Measurements from ENCODE around the gene GIT2. TPM values are rescaled to one million over a fixed set of nuclear protein-coding genes. Genes with fewer than 3 reads are reported as not detected.

The GIT2 gene
- total and polyA plus RNA-seq, 2 of the 13 experiments (the other 11 are each of a cell fraction or from before 2014, with no cell fraction given) = 18.4 to 19.8 TPM

DNA sequence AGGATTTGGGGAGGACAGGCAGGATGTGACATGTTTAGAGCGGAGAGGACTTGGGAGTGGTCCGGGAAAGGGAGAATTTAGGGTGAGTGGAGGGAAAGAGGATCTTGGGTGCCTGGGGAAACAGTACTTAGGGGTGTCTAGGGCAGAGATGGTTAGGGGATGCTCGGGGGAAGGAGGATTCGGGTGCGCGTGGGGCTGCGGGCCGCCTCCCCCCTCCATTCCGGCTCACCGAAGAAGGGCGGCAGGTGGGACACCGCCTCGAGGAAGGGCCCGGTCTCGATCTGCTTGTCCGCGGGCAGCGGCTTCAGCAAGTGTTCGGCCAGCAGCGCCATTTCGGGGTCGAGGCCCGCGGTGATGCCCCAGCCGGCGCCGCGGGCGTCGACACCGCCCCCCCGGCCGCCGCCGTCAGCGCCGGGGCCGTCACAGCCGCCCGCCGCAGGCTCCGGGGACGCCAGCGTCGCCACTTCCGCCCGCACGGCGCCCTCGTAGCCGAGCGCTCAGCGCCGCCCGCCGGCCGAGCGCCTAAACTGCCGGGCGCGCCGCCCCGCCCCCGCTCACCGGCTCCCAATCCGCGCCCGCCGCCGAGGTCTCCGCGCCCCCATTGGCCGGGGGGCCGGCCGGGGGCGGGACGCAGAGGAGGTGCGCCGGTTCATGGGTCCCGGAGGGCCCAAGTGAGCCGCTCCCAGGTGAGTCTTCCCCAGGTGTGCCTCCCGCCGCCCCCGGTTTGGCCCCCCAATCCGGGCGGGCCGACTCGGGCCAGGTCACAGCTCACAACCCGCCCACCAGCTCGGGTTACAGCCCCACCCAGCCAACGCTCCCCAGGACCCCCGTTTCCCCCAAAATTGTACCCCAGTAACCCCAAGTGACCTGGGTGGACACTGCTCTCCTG lies 115.9 kb downstream of the GIT2 start, which contains the start of gene GLTP (continued):
- TF ChIP-seq GABPB1 (CRISPR knock-in tag; IDR thresholded peaks at IDR 0.05) (peak; percentile 80), ZNF644 (CRISPR knock-in tag; IDR thresholded peaks at IDR 0.05; ENCODE audit: low read depth) (no peak), RFX5 (IDR thresholded peaks at IDR 0.05; ENCODE audit: low read depth, low read length) (no peak), ZEB1 (IDR thresholded peaks at IDR 0.05; ENCODE audit: insufficient replicate concordance, low read depth) (peak; percentile 83), ZSCAN30 (CRISPR knock-in tag; IDR thresholded peaks at IDR 0.05) (no peak), TEAD3 (CRISPR knock-in tag; optimal IDR thresholded peaks at IDR 0.05; ENCODE audit: borderline replicate concordance) (no peak), NPAS2 (CRISPR knock-in tag; IDR thresholded peaks at IDR 0.05; ENCODE audit: borderline replicate concordance) (no peak), ZNF142 (CRISPR knock-in tag; IDR thresholded peaks at IDR 0.05) (no peak), POLR2A (IDR thresholded peaks at IDR 0.05; ENCODE audit: insufficient read depth in 1 of 2, low read depth in 2 of 2, low read length in 2 of 2) (peak in 1 of 2 experiments; percentile 32; a peak in 1 of 4 replicates), FOXJ3 (CRISPR knock-in tag; IDR thresholded peaks at IDR 0.05; ENCODE audit: borderline replicate concordance) (no peak), ZMAT3 (CRISPR knock-in tag; conservative IDR thresholded peaks at IDR 0.05) (peak; percentile 22; the same call in 1 of the 2 replicates), SRSF4 (IDR thresholded peaks at IDR 0.05; ENCODE audit: low read depth, low read length, poor library complexity, severe bottlenecking) (no peak), ZNF747 (CRISPR knock-in tag; IDR thresholded peaks at IDR 0.05; ENCODE audit: borderline replicate concordance) (no peak), SP140L (CRISPR knock-in tag; IDR thresholded peaks at IDR 0.05; ENCODE audit: borderline replicate concordance) (no peak), KDM2A (CRISPR knock-in tag; IDR thresholded peaks at IDR 0.05; ENCODE audit: borderline replicate concordance, low read depth) (0 out of 2 replicates have a peak, but pooled peaks have one; percentile 19), CTCF (CRISPR knock-in tag; IDR thresholded peaks at IDR 0.05) (peak; percentile 59; the same call in 1 of the 2 replicates), ZNF572 (CRISPR knock-in tag; IDR thresholded peaks at IDR 0.05) (no peak)
- TF ChIP-seq, protein P1, sequence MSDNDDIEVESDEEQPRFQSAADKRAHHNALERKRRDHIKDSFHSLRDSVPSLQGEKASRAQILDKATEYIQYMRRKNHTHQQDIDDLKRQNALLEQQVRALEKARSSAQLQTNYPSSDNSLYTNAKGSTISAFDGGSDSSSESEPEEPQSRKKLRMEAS (IDR thresholded peaks at IDR 0.05) = peak; percentile 63; the same call in 1 of the 2 replicates
- TF ChIP-seq, protein P2, sequence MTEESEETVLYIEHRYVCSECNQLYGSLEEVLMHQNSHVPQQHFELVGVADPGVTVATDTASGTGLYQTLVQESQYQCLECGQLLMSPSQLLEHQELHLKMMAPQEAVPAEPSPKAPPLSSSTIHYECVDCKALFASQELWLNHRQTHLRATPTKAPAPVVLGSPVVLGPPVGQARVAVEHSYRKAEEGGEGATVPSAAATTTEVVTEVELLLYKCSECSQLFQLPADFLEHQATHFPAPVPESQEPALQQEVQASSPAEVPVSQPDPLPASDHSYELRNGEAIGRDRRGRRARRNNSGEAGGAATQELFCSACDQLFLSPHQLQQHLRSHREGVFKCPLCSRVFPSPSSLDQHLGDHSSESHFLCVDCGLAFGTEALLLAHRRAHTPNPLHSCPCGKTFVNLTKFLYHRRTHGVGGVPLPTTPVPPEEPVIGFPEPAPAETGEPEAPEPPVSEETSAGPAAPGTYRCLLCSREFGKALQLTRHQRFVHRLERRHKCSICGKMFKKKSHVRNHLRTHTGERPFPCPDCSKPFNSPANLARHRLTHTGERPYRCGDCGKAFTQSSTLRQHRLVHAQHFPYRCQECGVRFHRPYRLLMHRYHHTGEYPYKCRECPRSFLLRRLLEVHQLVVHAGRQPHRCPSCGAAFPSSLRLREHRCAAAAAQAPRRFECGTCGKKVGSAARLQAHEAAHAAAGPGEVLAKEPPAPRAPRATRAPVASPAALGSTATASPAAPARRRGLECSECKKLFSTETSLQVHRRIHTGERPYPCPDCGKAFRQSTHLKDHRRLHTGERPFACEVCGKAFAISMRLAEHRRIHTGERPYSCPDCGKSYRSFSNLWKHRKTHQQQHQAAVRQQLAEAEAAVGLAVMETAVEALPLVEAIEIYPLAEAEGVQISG (CRISPR knock-in tag; IDR thresholded peaks at IDR 0.05) = peak; percentile 57

All from HepG2 (cell line).